ENCODE measurements around the gene FNTB.

- TF ChIP-seq CTCF (IDR thresholded peaks at IDR 0.05; ENCODE audit: low read depth, low read length, poor library complexity, severe bottlenecking) (peak; percentile 33), EZH2phosphoT487 (IDR thresholded peaks at IDR 0.05; ENCODE audit: borderline replicate concordance, low read length) (no peak)
Measured at GRCh38 chr14:64963611-64964010, 23.1 kb upstream of the FNTB start.
